ENCODE results near the gene FRMD4A.

- TF ChIP-seq POLR2A (IDR thresholded peaks at IDR 0.05) (no peak), CTCF (IDR thresholded peaks at IDR 0.05) (no peak)
These were observed 139.3 kb downstream of the FRMD4A start for GRCh38 chr10:14191407-14191806.

Measured in testis (tissue), 2 donors.